ENCODE measurements around the gene HES4. TPM values are rescaled to one million over a fixed set of nuclear protein-coding genes. Genes with fewer than 3 reads are reported as not detected.

Gene HES4
- total RNA-seq, 1 donor from 2014 or later: 149 TPM

- H3K79me2 ChIP-seq (ENCODE audit: insufficient read depth, low read length): peaks cover 21% of the 10 kb centered on the region
- H3K27ac ChIP-seq (ENCODE audit: low read depth, low read length): no peak overlapping the region
- Mint-ChIP-seq H3K9me3 (ENCODE audit: unreplicated experiment) (no peaks in the 10 kb centered on the region), H3K4me1 (ENCODE audit: low read depth, unreplicated experiment) (peaks cover 2% of the 10 kb centered on the region), H3K27me3 (ENCODE audit: low read depth, unreplicated experiment) (peaks cover 2% of the 10 kb centered on the region), H3K36me3 (ENCODE audit: low read depth, unreplicated experiment) (peaks cover 18% of the 10 kb centered on the region), H3K4me3 (ENCODE audit: unreplicated experiment) (no peak overlapping the region), H3K27ac (ENCODE audit: unreplicated experiment) (no peak overlapping the region)
- H3K4me2 ChIP-seq (ENCODE audit: low read length): no peak overlapping the region
- TF ChIP-seq EZH2 (IDR thresholded peaks at IDR 0.05; ENCODE audit: insufficient read depth, low read length): no peak
- TF ChIP-seq, protein P1, sequence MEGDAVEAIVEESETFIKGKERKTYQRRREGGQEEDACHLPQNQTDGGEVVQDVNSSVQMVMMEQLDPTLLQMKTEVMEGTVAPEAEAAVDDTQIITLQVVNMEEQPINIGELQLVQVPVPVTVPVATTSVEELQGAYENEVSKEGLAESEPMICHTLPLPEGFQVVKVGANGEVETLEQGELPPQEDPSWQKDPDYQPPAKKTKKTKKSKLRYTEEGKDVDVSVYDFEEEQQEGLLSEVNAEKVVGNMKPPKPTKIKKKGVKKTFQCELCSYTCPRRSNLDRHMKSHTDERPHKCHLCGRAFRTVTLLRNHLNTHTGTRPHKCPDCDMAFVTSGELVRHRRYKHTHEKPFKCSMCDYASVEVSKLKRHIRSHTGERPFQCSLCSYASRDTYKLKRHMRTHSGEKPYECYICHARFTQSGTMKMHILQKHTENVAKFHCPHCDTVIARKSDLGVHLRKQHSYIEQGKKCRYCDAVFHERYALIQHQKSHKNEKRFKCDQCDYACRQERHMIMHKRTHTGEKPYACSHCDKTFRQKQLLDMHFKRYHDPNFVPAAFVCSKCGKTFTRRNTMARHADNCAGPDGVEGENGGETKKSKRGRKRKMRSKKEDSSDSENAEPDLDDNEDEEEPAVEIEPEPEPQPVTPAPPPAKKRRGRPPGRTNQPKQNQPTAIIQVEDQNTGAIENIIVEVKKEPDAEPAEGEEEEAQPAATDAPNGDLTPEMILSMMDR (IDR thresholded peaks at IDR 0.05; ENCODE audit: insufficient read depth, low read depth, low read length): no peak
- H2AFZ ChIP-seq (ENCODE audit: low read depth, low read length): no peak overlapping the region
- peaks cover 26% of the 10 kb centered on the region for H3K36me3 ChIP-seq (ENCODE audit: insufficient read depth, low read length)
- no peak overlapping the region for H3K4me3 ChIP-seq (ENCODE audit: insufficient read depth, low read depth, low read length)
- no peak overlapping the region for H3K9ac ChIP-seq (ENCODE audit: low read length)
- no peaks in the 10 kb centered on the region for H3K27me3 ChIP-seq (ENCODE audit: insufficient read depth, low read length)
- DNase-seq (ENCODE audit: low read depth) (no peak), FAIRE-seq (no peak)
- peaks cover 54% of the 10 kb centered on the region for H4K20me1 ChIP-seq (ENCODE audit: insufficient read depth, low read length)
- H3K9me3 ChIP-seq (ENCODE audit: insufficient read depth, low read depth, low read length): no peaks in the 10 kb centered on the region
- H3K4me1 ChIP-seq (ENCODE audit: insufficient read depth, low read length): no peaks in the 10 kb centered on the region
Observed at GRCh38 chr1:952603-953002, 47.3 kb downstream of the HES4 start.

DNA sequence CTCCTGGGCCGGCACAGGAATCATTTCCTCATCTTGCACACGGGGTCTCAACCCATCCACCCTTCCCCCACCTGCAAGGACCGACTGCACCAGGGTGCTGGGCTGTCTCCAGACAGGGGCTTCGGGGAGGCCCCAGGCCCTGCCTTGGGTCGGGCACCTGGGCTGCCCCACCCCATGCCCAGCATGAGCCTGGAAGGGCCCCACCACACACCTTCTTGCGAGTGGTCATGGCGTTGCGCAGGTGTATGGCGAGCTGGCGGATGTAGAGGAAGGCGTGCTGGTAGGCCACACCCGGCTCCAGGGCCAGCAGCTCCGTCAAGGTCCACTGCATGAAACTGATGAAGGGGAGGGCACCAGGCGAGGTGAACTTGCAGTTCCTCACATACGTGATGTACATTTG is 47.7 kb downstream of the HES4 start:
- H3K4me1 Mint-ChIP-seq (ENCODE audit: low read depth, unreplicated experiment): no peaks in the 10 kb centered on the region
- Histone ChIP-seq H3K36me3 (ENCODE audit: insufficient read depth, low read length) (peaks cover 26% of the 10 kb centered on the region), H3K4me1 (ENCODE audit: insufficient read depth, low read length) (no peaks in the 10 kb centered on the region), H3K27me3 (ENCODE audit: insufficient read depth, low read length) (no peaks in the 10 kb centered on the region), H3K79me2 (ENCODE audit: insufficient read depth, low read length) (peaks cover 17% of the 10 kb centered on the region), H3K4me3 (ENCODE audit: insufficient read depth, low read depth, low read length) (no peak overlapping the region), H3K9me3 (ENCODE audit: insufficient read depth, low read depth, low read length) (no peaks in the 10 kb centered on the region), H4K20me1 (ENCODE audit: insufficient read depth, low read length) (peaks cover 50% of the 10 kb centered on the region), H2AFZ (ENCODE audit: low read depth, low read length) (no peak overlapping the region), H3K27ac (ENCODE audit: low read depth, low read length) (no peak overlapping the region), H3K9ac (ENCODE audit: low read length) (no peak overlapping the region), H3K4me2 (ENCODE audit: low read length) (no peak overlapping the region)
- no peak for FAIRE-seq
- no peak for DNase-seq (ENCODE audit: low read depth)
- peaks cover 19% of the 10 kb centered on the region for H3K36me3 Mint-ChIP-seq (ENCODE audit: low read depth, unreplicated experiment)
- TF ChIP-seq EZH2 (IDR thresholded peaks at IDR 0.05; ENCODE audit: insufficient read depth, low read length): no peak
- TF ChIP-seq, protein P1 (IDR thresholded peaks at IDR 0.05; ENCODE audit: insufficient read depth, low read depth, low read length): no peak
- no peak overlapping the region for H3K27ac Mint-ChIP-seq (ENCODE audit: unreplicated experiment)
- no peaks in the 10 kb centered on the region for H3K9me3 Mint-ChIP-seq (ENCODE audit: unreplicated experiment)
- H3K4me3 Mint-ChIP-seq (ENCODE audit: unreplicated experiment): no peak overlapping the region
- peaks cover 2% of the 10 kb centered on the region for H3K27me3 Mint-ChIP-seq (ENCODE audit: low read depth, unreplicated experiment)

DNA sequence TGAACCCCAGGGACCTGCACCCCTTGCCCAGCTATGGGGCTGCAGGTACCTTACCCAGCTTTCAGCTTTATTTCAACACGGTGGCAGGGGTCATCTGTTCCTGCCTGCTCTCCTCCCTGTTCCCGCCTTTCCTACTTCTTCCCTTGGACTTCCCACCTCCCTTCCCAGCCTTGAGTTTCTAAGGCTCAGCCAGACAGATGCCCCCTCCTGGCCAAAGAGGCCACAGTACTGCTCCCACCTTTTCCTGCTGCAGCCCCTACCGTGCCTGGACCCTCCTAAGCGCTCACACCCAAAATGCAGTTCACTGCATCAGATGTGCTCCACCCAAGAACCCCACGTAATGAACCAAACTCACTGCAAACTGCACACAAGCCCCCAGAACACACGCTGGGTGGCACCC is 48.5 kb downstream of the HES4 start:
- H3K36me3 ChIP-seq (ENCODE audit: insufficient read depth, low read length): peaks cover 22% of the 10 kb centered on the region
- H3K9ac ChIP-seq (ENCODE audit: low read length): no peak overlapping the region
- H3K4me3 ChIP-seq (ENCODE audit: insufficient read depth, low read depth, low read length): no peak overlapping the region
- Mint-ChIP-seq H3K36me3 (ENCODE audit: low read depth, unreplicated experiment) (peaks cover 21% of the 10 kb centered on the region), H3K4me1 (ENCODE audit: low read depth, unreplicated experiment) (no peaks in the 10 kb centered on the region), H3K27ac (ENCODE audit: unreplicated experiment) (no peak overlapping the region), H3K27me3 (ENCODE audit: low read depth, unreplicated experiment) (peaks cover 4% of the 10 kb centered on the region), H3K4me3 (ENCODE audit: unreplicated experiment) (no peak overlapping the region), H3K9me3 (ENCODE audit: unreplicated experiment) (no peaks in the 10 kb centered on the region)
- no peaks in the 10 kb centered on the region for H3K27me3 ChIP-seq (ENCODE audit: insufficient read depth, low read length)
- H3K4me2 ChIP-seq (ENCODE audit: low read length): no peak overlapping the region
- DNase-seq (ENCODE audit: low read depth): no peak
- no peaks in the 10 kb centered on the region for H3K9me3 ChIP-seq (ENCODE audit: insufficient read depth, low read depth, low read length)
- TF ChIP-seq, protein P1 (IDR thresholded peaks at IDR 0.05; ENCODE audit: insufficient read depth, low read depth, low read length): peak; percentile 26
- TF ChIP-seq EZH2 (IDR thresholded peaks at IDR 0.05; ENCODE audit: insufficient read depth, low read length): no peak
- no peaks in the 10 kb centered on the region for H3K4me1 ChIP-seq (ENCODE audit: insufficient read depth, low read length)
- H4K20me1 ChIP-seq (ENCODE audit: insufficient read depth, low read length): peaks cover 42% of the 10 kb centered on the region
- no peak for FAIRE-seq
- no peak overlapping the region for H3K27ac ChIP-seq (ENCODE audit: low read depth, low read length)
- no peak overlapping the region for H2AFZ ChIP-seq (ENCODE audit: low read depth, low read length)
- peaks cover 8% of the 10 kb centered on the region for H3K79me2 ChIP-seq (ENCODE audit: insufficient read depth, low read length)
